ENCODE results near the gene RPS23.
A peak's percentile ranks its signal among the peaks of the same experiment; 100 is the strongest.

RPS23 gene

DNA sequence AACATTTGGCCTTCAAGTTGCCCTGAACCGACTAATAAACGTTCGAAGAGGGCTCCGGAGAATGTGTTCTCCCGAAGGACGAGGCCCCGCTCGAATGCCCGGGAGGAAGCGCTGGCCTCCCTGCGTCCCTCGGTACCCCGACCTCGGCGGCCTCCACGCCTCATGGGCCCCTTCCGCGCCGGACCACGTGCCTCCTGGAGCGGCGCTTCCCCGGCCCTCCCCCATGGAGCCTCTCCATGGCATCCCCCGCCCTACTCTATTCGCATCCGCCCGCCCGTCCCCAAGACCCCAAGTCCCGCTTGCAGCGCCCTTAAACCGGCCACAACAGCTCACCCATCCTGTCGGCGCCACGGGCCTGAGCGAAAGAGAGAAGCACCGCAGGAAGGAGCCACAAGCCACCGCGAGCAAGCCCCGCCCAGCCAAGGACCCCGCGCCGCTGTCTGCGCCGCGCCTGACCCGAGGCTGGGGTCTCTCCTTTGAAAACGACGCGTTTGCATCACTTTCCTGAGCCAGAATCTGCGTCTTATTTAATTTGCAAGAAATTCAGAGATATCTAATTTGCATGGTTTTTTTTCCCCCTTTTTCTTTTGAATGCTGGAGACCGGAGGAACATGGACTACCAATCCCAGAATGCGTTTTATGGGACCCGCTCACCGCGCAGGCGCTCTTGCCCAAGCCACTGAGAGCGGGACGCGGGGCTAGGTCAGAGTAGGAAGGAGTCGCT lies at the start of gene RPS23:
Gene RPS23, minus strand, starts transcription at position 368 of the 724 bp plus-strand sequence. Its CDS starts 31 bp downstream, at position 337.
- peak; percentile 84 for DNase-seq (ENCODE audit: low read depth)

DNA sequence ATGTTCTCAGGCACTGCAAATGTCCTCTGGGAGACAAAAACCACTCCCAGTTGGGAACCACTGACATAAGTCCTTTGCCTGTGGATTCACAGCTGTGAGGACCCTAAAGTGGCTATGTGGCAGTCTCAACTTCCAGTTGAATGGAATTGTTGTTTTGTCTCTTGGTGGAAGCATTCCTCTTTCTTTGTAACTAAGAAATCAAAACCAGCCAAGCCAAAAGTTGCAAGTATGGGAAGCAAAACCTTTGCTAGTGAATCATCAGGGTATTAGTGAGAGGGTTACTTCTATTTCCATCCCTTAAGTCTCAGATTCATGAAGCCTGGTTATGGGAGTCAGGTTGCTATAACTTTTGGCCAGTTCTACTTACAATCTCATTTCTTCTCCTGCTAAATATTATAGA lies 49.8 kb upstream of the RPS23 start:
- DNase-seq (ENCODE audit: low read depth) = no peak

DNA sequence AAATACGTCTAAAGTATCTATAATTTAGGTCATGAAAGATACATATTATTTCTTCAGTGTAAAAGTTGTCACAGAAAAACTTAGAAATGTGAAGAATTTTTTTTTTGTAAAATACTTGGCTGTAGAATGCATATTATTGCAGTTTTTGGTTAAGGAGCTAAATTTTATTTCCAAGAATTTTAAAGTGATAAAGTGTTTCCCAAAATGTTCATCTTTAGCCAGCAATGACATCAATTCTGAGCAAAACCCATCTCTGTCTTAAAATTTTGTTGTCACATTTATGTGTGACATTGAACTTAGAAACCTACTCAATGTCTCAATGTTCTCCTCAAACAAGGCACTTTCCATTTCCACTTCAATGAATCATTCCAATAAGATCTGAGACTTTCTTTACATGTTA lies 47.8 kb upstream of the RPS23 start:
- no peak for DNase-seq (ENCODE audit: low read depth)

DNA sequence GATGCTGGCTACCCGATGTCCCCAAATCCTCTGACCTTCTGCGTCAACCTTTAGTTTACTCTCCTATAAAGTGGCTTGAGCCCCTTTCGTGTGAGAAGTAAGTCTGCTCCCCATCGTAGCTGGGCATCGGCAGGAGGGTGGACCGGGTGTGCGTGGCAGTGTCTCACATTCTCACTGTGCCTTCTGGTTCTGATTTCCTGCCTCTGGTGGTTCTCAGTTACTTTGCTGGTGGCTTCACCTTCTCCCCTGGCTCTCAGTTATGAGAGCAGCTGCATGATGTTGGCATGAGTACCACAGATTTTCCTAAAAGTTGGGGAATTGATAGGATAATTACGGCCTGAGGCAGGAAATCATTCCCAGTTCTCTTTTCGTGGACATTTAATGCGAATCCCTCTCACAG lies 47.0 kb upstream of the RPS23 start:
- DNase-seq (ENCODE audit: low read depth) = no peak

DNA sequence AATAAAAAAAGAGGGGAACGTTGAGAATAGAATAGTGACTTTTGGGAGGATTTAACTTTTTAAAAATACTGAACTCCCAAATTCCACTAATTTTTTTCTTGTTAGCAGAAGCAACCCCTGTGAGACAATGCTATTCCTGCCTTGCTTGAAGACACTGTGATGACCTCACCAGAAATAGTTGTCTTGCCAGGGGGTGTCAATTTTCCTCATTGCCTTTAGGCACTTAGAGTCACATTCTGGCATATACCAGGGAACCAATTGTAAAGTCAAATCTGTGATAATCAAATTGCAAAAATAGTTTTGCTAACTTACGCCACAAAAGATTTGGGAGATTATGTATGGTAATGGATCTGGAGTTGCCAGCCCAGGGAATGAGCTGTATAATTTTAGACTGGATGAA lies 42.8 kb upstream of the RPS23 start:
- DNase-seq (ENCODE audit: low read depth) = no peak

DNA sequence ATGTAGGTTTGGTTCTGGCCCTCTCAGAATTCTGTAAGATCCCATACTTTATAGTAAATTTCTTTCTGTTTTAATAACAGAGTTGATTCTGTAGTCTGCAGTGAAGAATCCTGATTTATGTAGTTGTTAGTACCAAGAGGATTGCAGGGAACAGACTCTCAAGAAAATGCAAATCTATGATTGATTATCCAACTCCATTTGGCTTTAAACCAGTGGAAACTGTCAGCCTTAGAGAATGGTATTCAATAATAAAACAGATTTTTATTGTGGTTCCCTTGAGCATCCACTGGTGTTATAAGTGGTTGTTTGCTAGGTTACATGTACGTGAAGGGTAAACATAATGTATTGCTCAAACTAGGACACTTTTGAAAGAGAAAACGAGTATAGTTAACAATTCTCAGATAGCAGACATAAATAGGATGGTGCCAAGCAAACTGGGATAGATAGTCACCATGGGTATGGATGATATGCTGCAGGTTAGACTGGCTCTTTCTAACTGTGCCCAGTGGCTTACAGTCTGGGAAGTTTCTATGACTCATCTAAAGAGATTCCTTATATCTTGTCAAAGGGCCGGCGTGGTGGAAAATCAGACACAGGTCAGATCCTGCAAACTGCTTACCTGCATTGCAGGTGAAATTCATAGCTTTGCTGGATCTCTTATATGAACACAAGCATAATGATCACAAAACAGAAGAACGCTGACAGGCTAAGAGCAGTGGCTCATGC lies 41.7 kb upstream of the RPS23 start:
- no peak for DNase-seq (ENCODE audit: low read depth)

DNA sequence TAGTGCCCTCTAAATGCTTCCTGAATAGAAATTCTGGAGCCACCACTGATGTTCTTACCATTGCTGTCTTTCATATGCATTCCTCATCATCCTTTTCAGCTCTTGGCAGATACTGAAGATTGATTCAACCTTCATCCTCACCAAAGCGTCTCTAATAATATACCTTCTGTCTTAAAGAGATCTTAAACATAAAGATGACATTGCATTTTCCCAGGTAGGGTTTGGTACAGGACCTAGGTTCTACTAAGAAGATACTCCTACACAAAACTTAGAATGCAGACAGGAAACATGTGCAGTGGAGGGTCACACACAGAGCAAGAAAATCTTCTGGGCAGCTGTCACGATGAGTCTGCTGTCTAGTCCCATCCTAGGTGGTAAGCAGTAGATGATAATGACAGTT lies 41.0 kb upstream of the RPS23 start:
- no peak for DNase-seq (ENCODE audit: low read depth)

DNA sequence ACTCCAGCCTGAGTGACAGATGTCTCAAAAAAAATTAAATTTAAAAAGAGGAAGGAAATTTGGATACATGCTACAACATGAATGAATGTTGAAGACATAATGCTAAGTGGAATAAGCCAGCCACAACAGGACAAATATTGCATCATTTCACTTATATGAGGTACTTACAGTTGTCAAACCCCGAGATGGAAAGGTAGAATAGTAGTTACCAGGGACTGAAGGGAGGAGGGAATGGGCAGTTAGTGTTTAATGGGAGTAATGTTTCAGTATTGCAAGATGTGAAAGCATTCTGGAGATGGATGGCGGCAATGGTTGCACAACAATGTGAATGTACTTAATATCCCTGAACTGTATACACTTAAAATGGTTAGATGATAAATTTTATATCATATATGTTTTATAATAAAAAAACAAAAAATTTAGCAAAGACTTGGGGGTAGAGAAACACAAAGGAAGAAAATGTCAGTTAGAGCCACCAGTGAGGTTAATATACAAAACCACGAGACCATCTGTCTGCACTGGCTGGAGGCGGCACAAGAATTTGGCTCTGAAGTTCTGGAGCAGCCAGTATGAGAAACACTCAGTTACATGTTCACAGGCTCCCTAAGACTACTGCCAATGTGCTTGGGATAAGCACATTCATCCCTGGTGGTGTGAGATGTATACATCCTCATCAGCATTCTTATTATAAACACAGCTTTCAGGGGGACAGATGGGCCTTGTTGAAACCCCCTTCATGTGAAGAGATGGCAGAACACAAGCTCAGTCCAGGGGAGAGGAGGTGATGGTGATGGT lies 37.0 kb upstream of the RPS23 start:
- DNase-seq (ENCODE audit: low read depth) = no peak

DNA sequence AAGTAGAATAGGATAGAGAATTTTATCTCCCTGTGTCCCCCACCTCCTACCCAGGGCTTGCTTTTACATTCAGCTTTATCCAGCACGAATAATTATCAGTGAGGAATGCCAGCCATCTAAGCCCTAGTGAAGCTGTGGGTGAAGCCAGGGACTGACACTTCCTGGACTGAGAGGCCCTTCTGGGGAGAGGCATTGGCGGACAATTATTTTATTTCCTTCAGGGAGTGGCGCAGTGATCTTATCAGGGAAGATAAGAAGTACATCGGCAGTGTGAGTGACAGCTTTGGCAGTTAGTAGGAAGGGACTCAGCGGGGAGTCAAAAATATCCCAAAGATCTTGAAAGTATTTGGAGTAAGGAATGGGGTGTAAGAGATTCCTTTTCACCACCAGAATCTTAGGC lies 34.9 kb upstream of the RPS23 start:
- no peak for DNase-seq (ENCODE audit: low read depth)

DNA sequence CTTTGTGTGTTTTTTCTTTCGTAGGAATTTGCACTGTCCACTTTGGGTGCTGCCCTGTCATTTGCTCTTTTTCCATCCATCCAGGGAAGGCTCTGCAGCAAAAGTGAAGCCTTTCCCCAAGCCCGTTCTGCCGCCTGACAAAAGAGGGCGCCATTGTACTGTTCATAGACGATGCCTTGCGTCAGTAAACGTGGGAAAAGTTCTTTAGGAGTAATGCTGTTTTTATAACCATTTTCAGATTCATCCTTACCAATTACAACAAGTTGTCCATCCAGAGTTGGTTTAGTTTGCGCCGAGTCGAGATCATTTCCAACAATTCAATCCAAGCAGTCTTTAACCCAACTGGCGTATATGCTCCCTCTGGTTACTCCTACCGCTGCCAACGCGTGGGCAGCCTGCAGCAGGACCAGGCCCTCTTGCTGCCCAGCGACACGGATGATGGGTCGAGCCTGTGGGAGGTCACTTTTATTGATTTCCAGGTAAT lies 34.3 kb upstream of the RPS23 start:
- peak; percentile 2 for DNase-seq (ENCODE audit: low read depth)

DNA sequence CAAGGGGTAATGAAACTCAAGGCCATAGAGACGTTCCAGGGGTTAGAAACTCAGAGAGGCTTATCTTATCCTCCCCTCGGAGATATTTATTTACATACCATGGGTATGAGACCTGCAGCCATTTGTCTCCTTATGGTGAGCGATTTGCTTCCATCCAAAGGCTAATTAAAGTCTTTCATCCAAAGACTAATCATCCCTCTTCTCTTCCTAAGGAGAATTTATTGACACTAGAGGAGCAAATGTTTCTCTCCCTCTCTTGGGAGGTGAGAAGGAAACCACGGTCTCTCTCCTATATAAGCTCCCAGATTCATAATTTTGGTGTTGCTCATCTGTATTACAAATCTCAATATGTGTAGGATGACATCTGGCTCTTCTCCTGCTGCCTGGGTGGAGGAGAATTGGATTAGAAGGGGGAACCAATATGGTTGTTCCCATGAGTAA lies 31.0 kb upstream of the RPS23 start:
- no peak for DNase-seq (ENCODE audit: low read depth)

DNA sequence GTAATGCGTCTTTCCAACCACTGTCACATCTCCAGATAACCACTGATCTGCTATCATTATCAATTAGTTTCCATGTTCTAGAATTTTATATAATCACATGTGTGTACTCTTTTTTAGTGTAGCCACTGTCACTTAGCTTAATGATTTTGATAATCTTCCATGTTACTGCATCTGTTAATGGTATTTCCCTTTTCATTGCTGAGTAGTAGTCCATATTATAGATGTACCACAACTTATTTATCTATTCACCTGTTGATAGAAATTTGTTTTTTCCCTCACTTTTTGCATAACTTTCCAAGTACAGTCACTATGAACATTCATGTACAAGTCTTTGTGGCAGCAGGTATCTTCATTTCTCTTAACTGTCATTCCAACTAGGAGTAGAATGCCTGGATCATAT lies 30.3 kb upstream of the RPS23 start:
- no peak for DNase-seq (ENCODE audit: low read depth)

DNA sequence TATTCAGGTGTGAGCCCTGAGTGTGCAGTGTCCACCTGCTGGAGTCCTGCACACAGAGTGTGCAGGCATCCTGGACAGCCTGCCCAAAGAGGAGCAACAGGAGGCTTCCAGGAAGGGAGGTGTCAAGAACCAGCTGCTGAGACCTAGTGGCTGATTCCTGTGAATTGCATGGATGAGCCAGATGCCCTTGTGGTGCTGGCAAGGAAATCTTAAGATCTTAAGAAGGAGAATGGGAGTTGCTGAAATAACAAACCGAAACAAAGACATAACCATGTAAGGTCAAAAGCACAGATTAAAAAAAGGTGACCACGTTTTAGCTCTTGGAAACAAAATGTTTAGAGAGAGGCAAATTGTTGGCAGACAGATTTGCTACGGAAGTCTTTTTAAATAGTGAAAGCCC lies 29.3 kb upstream of the RPS23 start:
- DNase-seq (ENCODE audit: low read depth) = no peak

DNA sequence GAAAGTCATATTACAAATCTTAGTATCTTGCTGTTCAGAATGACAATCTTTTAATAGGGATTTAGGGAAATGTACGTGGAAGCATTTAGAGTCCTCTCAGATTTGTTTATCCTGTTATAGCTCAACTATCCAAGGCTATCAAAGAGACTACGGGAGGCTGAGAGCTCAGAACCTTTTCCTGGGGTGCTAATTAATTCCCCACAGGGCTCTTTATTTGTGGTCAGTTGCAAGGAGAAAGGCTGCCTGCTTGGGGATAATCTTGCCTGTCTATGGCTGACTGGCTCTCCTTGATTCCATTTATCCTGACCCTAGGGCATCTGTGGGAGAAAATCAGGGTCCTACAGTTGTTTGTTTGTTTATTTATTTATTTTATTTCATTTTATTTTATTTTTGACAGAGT lies 28.0 kb upstream of the RPS23 start:
- DNase-seq (ENCODE audit: low read depth) = no peak

DNA sequence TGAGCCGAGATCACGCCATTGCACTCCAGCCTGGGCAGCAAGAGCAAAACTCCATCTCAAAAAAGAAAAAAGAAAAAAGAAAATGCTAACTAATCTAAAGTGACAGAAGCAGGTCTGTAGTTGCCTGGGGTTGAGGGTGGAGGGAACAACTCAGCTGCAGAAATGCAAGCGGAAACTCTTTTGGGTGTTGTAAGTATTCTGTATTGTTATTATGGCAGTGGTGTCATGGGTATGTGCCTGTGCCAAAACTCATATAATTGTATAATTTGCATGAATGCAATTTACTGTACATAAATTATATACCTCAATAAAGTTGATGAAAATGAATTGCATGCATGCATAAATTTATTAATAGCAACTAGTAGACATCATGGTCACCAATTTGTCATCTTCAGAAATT lies 23.0 kb upstream of the RPS23 start:
- DNase-seq (ENCODE audit: low read depth) = no peak

DNA sequence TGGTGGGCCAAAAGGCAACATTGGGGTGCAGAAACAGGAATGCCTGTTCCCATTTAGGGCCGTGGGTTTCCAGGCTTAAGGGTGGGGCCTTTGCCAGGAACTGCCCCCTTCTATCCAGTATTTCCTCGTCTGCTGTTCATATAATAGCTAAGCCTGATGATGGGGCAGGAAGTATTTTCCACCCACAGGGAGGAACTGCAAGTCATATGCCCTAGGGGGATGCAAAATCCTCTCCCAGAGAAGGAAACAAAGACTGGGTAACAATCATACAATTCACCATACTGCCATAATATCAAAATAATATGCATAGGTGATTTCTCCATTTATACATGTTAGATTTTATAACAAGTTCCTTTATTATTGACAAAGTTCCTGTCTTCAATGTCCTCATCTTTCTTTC lies 20.5 kb upstream of the RPS23 start:
- DNase-seq (ENCODE audit: low read depth) = no peak

DNA sequence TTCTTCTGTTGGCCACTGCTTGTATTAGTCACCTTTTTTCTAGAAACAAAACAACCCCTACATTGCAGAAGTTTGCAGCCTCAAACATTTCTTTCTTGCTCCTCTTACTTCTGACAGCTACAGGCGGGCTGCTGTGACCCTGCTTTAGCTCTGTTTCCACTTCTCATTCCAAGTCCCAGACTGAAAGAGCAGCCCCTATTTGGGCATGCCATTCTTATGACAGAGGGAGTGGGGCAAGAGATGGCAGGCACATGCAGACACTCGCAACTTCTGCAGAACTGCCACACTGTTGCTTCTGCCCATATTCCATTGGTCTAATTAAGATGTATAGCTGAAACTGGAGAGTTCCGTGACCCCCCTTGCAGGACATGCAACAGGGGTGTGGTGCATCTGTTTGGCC lies 19.6 kb upstream of the RPS23 start:
- DNase-seq (ENCODE audit: low read depth) = no peak

DNA sequence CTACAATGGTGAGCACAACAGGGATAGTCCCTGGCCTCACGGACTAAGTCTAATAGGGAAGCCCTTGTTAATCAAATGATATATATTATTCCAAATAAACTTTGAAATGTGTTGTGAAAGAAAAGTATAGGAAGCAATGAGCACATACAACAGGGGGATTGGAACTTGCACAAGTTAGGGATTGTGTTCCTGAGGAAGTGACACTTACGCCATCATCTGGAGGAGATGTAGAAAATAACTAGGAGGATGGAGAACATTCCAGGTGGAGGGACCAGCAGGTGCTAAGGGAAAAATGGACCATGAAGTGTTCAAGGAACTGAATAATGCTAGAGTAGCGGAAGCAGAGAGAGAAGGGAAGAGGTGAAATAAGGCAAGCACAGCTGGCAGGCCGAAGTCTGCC lies 18.8 kb upstream of the RPS23 start:
- no peak for DNase-seq (ENCODE audit: low read depth)

DNA sequence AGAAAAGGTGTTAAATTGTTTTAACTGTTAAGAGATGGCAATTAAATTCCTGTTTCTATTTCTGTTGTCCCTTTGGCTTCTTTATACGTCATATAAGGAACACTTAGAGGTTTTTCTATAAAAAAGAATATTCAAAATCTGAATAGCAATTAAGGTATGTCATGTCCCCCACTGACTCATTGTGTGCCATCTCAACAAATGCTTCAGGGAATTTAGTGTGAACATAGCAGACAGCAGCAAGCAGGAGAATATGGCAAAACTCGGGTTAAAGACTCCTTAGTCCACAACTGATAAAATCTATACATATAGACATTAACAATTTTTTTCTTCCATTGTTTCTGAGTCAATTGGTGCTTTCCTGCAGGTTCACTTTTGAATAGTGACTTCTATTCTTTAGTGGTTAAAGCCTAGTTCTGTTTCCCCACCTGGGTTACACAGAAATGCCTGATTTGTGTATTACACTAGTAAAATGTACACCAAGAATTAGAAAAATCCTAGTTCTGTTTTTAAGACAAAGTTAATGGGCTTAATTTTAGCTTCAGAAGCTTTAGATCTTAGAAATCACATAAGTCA lies 17.9 kb upstream of the RPS23 start:
- DNase-seq (ENCODE audit: low read depth) = no peak

DNA sequence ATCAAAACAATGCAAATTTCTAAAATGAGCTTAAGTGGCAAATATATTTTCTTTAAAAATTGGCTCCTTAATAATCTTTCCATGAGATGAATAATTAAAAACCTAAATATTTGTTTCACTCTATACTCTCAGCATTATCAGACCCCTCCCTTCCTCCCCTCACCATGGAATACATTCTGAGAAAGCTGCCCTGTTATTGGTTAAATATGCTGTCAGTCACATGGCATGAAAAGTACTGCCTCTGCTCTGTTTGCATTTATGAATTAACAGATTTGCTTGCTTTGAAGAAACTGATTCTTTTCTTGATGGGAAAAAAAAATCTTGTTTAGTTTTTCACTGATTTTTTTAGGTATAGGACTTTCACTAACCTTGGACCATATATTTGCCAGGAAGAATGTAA lies 17.0 kb upstream of the RPS23 start:
- no peak for DNase-seq (ENCODE audit: low read depth)

DNA sequence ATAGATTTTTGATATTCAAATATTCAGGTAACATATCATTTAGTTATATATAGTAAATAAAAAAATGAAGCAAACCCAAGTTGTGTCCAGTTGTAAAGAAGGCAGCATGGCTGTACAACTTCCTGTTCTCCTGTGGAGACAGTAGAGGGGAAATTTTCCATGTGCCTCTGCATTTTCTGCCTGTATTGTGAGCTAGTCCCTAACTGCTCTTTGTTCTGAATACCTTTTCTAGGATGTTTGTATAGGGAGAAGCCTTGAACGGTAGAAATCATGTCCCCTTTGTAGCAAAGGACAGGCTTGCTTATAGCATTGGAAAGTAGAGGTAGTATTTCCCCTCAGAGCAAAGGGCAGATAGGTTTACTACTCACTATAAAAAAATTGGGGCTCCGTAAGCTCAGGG lies 13.3 kb upstream of the RPS23 start:
- DNase-seq (ENCODE audit: low read depth) = no peak

DNA sequence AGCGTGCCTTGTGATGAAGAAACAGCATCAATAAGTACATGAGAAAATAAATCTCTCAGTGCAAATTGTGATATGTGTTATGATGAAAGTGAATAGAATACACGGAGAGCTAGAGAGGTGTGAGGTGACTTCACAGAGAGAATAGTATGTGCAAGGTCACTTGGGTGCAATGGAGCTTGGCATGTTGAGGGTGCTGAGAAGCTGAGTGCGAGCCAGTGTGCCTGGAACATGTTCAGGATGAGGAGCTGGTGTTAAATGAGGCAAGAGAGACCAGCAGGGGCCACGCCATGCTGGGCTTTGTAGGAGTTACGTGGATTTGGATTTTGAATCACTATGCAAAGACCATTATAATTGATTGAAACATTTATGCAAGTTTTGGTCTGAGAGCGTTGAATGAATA lies 12.8 kb upstream of the RPS23 start:
- DNase-seq (ENCODE audit: low read depth) = no peak

DNA sequence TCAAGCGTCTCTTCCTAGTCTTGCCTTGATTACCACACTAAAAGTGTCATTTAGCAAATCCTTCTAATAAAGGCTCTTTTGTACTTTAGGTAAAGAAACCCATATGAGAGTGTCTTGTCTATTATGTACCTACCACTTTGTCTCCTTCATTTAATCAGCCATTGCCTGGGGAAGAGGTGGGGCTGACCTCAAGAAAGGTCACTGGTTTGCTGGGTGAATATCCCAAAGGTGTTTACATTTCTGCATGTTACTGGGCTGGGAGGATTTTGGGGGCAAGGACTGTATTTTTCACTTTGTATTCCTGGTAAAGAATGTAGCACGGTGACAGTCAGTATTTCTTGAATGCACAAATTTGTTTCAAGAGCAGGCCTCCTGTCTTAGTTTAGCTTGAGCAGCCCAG lies 11.9 kb upstream of the RPS23 start:
- no peak for DNase-seq (ENCODE audit: low read depth)

Measured in activated T-cell treated with anti-CD3 and anti-CD28 coated beads for 24 hours (primary cell).